HepG2 (cell line): ENCODE results near the gene ARVCF. TPM values are rescaled to one million over a fixed set of nuclear protein-coding genes. Genes with fewer than 3 reads are reported as not detected.

Source experiments
- KDM5A ChIP-seq: fragments of 200-600 bp; sonication (generic); IDR thresholded peaks from 2 replicates; pipeline ENCODE4 v1.7.0; 2018; ENCODE audit warnings: antibody characterized with exemption, mild to moderate bottlenecking, low read length, borderline replicate concordance
- MYC ChIP-seq: sonication (generic); formaldehyde crosslinking; IDR thresholded peaks from 2 replicates; pipeline ENCODE4 v1.9.0; 2021; ENCODE audit warnings: missing genetic modification reagents, borderline replicate concordance
- SAFB2 ChIP-seq: sonication (generic); formaldehyde crosslinking; IDR thresholded peaks from 2 replicates; pipeline ENCODE4 v1.5.1; 2020; ENCODE audit warnings: missing genetic modification reagents, low read depth, mild to moderate bottlenecking, borderline replicate concordance
- SRY ChIP-seq: sonication (generic); formaldehyde crosslinking; IDR thresholded peaks from 2 replicates; pipeline ENCODE4 v1.8.0; 2022; ENCODE audit warnings: mild to moderate bottlenecking, missing genetic modification reagents
- U2AF2 ChIP-seq: fragments of 200-400 bp; formaldehyde crosslinking; IDR thresholded peaks from 2 replicates; pipeline ENCODE4 v1.6.1; 2017; ENCODE audit warnings: low read depth, mild to moderate bottlenecking, low read length
- ZBTB8A ChIP-seq: sonication (generic); formaldehyde crosslinking; IDR thresholded peaks from 2 replicates; pipeline ENCODE4 v1.4.0; 2020; ENCODE audit warnings: mild to moderate bottlenecking, low read depth, missing genetic modification reagents, borderline replicate concordance
- ZFP41 ChIP-seq: sonication (generic); formaldehyde crosslinking; IDR thresholded peaks from 2 replicates; pipeline ENCODE4 v1.4.0; 2020; ENCODE audit warnings: mild to moderate bottlenecking, missing genetic modification reagents, borderline replicate concordance
- ZKSCAN5 ChIP-seq: sonication (generic); formaldehyde crosslinking; IDR thresholded peaks from 2 replicates; pipeline ENCODE4 v1.5.1; 2020; ENCODE audit warnings: mild to moderate bottlenecking, missing genetic modification reagents
- ZNF136 ChIP-seq: sonication (generic); formaldehyde crosslinking; IDR thresholded peaks from 2 replicates; pipeline ENCODE4 v1.8.1; 2022; ENCODE audit warnings: low read depth, mild to moderate bottlenecking, moderate library complexity, missing genetic modification reagents
- ZNF138 ChIP-seq: sonication (generic); formaldehyde crosslinking; IDR thresholded peaks from 2 replicates; pipeline ENCODE4 v1.5.0; 2020; ENCODE audit warnings: mild to moderate bottlenecking, low read depth, missing genetic modification reagents
- ZNF160 ChIP-seq: sonication (generic); formaldehyde crosslinking; IDR thresholded peaks from 2 replicates; pipeline ENCODE4 v1.8.0; 2022; ENCODE audit warnings: mild to moderate bottlenecking, inconsistent platforms, missing genetic modification reagents
- ZNF367 ChIP-seq: sonication (generic); formaldehyde crosslinking; IDR thresholded peaks from 2 replicates; pipeline ENCODE4 v1.4.0; 2020; ENCODE audit warnings: missing genetic modification reagents, borderline replicate concordance
- ZNF382 ChIP-seq: sonication (generic); formaldehyde crosslinking; IDR thresholded peaks from 2 replicates; pipeline ENCODE4 v1.5.0; 2020; ENCODE audit warnings: missing genetic modification reagents, mild to moderate bottlenecking, borderline replicate concordance
- polyA plus RNA-seq, 8 experiments: library from polyadenylated mRNA; depleted of rRNA in 3 of 8; stranded (reverse) in 7 of 8; unstranded in 1 of 8; fragments of >200 nt; fragmentation: Illumina TruSeq in 4 of 8; extraction: Trizol in 4 of 8; gene quantifications; 2 replicates each; pipeline versions ENCODE4 v1.2.1 to v1.2.3, GENCODE V29; 2011 to 2016; ENCODE audit warnings: low read depth in 4 of 8, missing spikeins in 1 of 8, mixed read lengths in 1 of 8; ENCODE audit not compliant: insufficient read depth in 1 of 8
- total RNA-seq, 5 experiments: library from RNA; depleted of rRNA; stranded (reverse); fragments of >200 nt; fragmentation: Illumina TruSeq; extraction: Trizol; gene quantifications; 2 replicates each; pipeline ENCODE4 v1.2.3, GENCODE V29; 2016; ENCODE audit warnings: low read depth in 1 of 5
- TF ChIP-seq, protein P1 (sequence below): sonication (generic); formaldehyde crosslinking; IDR thresholded peaks from 2 replicates; pipeline ENCODE4 v1.5.0; 2020; ENCODE audit warnings: mild to moderate bottlenecking, missing genetic modification reagents
- TF ChIP-seq, protein P2 (sequence below): sonication (generic); formaldehyde crosslinking; IDR thresholded peaks from 2 replicates; pipeline ENCODE4 v1.4.0; 2020; ENCODE audit warnings: low read depth, missing genetic modification reagents
- TF ChIP-seq, protein P3 (sequence below): sonication (generic); formaldehyde crosslinking; IDR thresholded peaks from 2 replicates; pipeline ENCODE4 v1.5.0; 2020; ENCODE audit warnings: missing genetic modification reagents, mild to moderate bottlenecking, borderline replicate concordance
- TF ChIP-seq, protein P4 (sequence below): sonication (generic); formaldehyde crosslinking; IDR thresholded peaks from 2 replicates; pipeline ENCODE4 v1.4.0; 2020; ENCODE audit warnings: mild to moderate bottlenecking, missing genetic modification reagents
- TF ChIP-seq, protein P5 (sequence below): sonication (generic); formaldehyde crosslinking; IDR thresholded peaks from 2 replicates; pipeline ENCODE4 v1.4.0; 2020; ENCODE audit warnings: mild to moderate bottlenecking, missing genetic modification reagents

Gene ARVCF
- total and polyA plus RNA-seq, 2 of the 13 experiments (the other 11 are each of a cell fraction or from before 2014, with no cell fraction given), result 16.4 to 17.7 TPM

DNA sequence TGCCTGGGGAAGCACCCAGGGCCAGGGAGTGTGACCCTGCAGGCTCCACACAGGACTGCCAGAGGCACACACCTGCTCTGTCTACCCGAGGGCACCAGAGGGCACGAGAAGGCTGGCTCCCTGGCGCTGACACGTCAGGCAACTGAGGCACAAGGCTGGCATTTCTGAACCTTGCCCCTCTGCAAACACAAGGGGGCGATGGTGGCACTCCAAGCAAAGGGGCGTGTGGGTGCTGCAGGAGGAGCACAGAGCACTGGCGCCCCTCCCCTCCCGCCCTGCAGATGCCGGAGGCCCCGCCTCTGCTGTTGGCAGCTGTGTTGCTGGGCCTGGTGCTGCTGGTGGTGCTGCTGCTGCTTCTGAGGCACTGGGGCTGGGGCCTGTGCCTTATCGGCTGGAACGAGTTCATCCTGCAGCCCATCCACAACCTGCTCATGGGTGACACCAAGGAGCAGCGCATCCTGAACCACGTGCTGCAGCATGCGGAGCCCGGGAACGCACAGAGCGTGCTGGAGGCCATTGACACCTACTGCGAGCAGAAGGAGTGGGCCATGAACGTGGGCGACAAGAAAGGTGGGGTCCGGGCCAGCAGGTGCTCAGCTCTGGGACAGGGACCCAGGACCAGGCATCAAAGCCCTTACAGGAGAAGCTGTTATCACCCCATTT, 54.2 kb downstream of the ARVCF start (continued):
- TF ChIP-seq, protein P1, sequence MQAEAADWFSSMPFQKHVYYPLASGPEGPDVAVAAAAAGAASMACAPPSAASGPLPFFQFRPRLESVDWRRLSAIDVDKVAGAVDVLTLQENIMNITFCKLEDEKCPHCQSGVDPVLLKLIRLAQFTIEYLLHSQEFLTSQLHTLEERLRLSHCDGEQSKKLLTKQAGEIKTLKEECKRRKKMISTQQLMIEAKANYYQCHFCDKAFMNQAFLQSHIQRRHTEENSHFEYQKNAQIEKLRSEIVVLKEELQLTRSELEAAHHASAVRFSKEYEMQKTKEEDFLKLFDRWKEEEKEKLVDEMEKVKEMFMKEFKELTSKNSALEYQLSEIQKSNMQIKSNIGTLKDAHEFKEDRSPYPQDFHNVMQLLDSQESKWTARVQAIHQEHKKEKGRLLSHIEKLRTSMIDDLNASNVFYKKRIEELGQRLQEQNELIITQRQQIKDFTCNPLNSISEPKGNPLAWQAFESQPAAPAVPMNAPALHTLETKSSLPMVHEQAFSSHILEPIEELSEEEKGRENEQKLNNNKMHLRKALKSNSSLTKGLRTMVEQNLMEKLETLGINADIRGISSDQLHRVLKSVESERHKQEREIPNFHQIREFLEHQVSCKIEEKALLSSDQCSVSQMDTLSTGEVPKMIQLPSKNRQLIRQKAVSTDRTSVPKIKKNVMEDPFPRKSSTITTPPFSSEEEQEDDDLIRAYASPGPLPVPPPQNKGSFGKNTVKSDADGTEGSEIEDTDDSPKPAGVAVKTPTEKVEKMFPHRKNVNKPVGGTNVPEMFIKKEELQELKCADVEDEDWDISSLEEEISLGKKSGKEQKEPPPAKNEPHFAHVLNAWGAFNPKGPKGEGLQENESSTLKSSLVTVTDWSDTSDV, result no peak
- TF ChIP-seq MYC (CRISPR knock-in tag) (peak; percentile 44; the same call in 1 of the 2 replicates), ZNF136 (CRISPR knock-in tag) (peak; percentile 77; the same call in 1 of the 2 replicates), ZNF382 (no peak), ZFP41 (CRISPR knock-in tag) (0 out of 2 replicates have a peak, but pooled peaks have one; percentile 74), U2AF2 (no peak), ZKSCAN5 (CRISPR knock-in tag) (no peak), ZNF138 (CRISPR knock-in tag) (0 out of 2 replicates have a peak, but pooled peaks have one; percentile 41), ZBTB8A (no peak), ZNF160 (CRISPR knock-in tag) (no peak), ZNF367 (CRISPR knock-in tag) (no peak), KDM5A (0 out of 2 replicates have a peak, but pooled peaks have one; percentile 27), SAFB2 (CRISPR knock-in tag) (no peak; the same call in 1 of the 2 replicates), SRY (CRISPR knock-in tag) (0 out of 2 replicates have a peak, but pooled peaks have one; percentile 53)
- TF ChIP-seq, protein P2, sequence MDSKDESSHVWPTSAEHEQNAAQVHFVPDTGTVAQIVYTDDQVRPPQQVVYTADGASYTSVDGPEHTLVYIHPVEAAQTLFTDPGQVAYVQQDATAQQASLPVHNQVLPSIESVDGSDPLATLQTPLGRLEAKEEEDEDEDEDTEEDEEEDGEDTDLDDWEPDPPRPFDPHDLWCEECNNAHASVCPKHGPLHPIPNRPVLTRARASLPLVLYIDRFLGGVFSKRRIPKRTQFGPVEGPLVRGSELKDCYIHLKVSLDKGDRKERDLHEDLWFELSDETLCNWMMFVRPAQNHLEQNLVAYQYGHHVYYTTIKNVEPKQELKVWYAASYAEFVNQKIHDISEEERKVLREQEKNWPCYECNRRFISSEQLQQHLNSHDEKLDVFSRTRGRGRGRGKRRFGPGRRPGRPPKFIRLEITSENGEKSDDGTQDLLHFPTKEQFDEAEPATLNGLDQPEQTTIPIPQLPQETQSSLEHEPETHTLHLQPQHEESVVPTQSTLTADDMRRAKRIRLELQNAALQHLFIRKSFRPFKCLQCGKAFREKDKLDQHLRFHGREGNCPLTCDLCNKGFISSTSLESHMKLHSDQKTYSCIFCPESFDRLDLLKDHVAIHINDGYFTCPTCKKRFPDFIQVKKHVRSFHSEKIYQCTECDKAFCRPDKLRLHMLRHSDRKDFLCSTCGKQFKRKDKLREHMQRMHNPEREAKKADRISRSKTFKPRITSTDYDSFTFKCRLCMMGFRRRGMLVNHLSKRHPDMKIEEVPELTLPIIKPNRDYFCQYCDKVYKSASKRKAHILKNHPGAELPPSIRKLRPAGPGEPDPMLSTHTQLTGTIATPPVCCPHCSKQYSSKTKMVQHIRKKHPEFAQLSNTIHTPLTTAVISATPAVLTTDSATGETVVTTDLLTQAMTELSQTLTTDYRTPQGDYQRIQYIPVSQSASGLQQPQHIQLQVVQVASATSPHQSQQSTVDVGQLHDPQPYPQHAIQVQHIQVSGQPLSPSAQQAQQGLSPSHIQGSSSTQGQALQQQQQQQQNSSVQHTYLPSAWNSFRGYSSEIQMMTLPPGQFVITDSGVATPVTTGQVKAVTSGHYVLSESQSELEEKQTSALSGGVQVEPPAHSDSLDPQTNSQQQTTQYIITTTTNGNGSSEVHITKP, result 0 out of 2 replicates have a peak, but pooled peaks have one; percentile 12
- TF ChIP-seq, protein P3, sequence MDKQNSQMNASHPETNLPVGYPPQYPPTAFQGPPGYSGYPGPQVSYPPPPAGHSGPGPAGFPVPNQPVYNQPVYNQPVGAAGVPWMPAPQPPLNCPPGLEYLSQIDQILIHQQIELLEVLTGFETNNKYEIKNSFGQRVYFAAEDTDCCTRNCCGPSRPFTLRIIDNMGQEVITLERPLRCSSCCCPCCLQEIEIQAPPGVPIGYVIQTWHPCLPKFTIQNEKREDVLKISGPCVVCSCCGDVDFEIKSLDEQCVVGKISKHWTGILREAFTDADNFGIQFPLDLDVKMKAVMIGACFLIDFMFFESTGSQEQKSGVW (CRISPR knock-in tag), result no peak
- TF ChIP-seq, protein P4, sequence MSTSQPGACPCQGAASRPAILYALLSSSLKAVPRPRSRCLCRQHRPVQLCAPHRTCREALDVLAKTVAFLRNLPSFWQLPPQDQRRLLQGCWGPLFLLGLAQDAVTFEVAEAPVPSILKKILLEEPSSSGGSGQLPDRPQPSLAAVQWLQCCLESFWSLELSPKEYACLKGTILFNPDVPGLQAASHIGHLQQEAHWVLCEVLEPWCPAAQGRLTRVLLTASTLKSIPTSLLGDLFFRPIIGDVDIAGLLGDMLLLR, result no peak
- TF ChIP-seq, protein P5, sequence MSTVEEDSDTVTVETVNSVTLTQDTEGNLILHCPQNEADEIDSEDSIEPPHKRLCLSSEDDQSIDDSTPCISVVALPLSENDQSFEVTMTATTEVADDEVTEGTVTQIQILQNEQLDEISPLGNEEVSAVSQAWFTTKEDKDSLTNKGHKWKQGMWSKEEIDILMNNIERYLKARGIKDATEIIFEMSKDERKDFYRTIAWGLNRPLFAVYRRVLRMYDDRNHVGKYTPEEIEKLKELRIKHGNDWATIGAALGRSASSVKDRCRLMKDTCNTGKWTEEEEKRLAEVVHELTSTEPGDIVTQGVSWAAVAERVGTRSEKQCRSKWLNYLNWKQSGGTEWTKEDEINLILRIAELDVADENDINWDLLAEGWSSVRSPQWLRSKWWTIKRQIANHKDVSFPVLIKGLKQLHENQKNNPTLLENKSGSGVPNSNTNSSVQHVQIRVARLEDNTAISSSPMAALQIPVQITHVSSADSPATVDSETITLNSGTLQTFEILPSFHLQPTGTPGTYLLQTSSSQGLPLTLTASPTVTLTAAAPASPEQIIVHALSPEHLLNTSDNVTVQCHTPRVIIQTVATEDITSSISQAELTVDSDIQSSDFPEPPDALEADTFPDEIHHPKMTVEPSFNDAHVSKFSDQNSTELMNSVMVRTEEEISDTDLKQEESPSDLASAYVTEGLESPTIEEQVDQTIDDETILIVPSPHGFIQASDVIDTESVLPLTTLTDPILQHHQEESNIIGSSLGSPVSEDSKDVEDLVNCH, result no peak
